Hepatic stellate cell (primary cell): ENCODE measurements around the gene SEMA4G.

Source experiments
- DNase-seq: peaks from one replicate; pipeline ENCODE4 v3.0.0; 2011; ENCODE audit warnings: low spot score

The SEMA4G gene, protein sequence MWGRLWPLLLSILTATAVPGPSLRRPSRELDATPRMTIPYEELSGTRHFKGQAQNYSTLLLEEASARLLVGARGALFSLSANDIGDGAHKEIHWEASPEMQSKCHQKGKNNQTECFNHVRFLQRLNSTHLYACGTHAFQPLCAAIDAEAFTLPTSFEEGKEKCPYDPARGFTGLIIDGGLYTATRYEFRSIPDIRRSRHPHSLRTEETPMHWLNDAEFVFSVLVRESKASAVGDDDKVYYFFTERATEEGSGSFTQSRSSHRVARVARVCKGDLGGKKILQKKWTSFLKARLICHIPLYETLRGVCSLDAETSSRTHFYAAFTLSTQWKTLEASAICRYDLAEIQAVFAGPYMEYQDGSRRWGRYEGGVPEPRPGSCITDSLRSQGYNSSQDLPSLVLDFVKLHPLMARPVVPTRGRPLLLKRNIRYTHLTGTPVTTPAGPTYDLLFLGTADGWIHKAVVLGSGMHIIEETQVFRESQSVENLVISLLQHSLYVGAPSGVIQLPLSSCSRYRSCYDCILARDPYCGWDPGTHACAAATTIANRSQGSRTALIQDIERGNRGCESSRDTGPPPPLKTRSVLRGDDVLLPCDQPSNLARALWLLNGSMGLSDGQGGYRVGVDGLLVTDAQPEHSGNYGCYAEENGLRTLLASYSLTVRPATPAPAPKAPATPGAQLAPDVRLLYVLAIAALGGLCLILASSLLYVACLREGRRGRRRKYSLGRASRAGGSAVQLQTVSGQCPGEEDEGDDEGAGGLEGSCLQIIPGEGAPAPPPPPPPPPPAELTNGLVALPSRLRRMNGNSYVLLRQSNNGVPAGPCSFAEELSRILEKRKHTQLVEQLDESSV

DNA sequence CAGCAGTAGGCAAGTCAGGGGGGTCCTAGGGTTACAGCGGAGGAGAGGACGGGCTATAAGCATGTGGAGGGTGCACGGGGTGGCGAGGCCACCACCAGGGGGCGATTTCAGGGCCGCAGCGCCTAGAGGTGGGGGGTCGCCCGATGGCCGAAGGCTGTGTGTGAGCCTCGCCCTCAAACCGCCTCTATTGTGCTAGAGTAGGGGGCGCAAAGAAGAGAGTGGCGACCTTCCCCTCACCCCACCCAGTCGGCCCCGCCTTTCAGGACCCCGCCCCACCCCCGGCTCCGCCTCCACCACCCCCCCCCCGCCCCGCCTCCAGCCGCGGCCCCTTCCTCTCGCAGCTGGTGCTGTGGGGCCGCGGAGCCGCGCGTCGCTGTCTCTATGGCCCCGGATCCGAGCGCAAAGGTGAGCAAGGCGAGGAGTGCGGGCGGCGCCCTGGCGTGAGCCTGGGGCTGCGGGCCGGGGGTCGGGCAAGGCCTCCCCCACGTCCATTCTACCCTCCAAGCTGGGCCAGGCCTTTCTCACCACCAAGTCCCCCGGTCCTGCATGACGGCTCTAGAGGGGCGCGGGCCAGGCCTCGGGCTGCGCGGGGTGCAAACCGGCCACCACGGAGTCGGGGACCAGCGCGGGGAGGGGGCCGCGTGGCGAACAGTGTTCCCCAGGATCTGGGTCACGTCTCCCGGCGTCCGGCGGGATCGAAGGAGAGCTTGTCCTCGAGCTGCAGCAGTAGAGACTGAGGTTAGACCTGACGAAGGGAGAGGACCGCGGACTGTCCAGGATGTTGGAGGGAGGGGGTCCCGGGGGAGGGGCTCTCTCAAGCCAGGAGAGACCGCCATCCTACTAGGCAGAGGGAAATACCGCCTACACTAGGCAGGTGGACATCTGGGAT lies at the start of gene SEMA4G:
Gene SEMA4G (plus strand): TSS at position 318 of the 889 bp plus-strand sequence. CDS start 3,409 bp downstream, outside the sequence.
- peak; percentile 66 for DNase-seq

DNA sequence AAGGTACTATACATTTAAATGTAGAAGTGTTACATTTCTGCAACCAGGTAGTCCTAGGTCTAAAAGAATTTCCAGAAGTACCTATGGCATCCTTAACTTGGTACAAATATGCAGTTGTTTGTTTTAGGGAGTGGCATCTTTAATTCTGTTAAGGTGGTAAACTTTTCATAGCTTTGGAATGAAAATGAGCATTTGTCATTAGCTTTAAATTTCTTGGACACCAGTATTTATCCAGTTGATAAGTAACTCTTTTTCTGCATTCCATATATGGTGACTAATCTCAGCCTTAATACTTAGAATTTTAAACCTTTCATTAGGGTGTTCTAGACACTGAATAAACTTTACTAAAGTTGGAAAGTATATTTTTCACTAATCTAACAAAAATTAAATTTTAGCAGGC lies 45.7 kb upstream of the SEMA4G start:
- DNase-seq = no peak

DNA sequence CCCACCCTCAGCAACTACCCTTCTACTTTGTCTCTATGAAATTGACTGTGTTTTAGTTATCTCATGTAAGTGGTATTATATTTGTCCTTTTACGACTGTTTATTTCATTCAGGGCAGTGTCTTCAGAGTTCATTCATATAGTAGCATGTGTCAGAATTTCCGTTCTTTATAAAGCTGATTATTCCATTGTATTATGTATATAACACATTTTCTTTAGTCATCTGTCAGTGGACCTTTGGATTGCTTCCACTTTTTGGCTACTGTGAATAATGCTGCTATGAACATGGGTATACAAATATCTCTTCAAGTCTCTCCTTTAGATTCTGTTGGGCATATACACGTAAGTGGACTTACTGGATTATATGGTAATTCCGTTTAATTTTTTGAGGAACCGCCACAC lies 42.0 kb upstream of the SEMA4G start:
- no peak for DNase-seq

DNA sequence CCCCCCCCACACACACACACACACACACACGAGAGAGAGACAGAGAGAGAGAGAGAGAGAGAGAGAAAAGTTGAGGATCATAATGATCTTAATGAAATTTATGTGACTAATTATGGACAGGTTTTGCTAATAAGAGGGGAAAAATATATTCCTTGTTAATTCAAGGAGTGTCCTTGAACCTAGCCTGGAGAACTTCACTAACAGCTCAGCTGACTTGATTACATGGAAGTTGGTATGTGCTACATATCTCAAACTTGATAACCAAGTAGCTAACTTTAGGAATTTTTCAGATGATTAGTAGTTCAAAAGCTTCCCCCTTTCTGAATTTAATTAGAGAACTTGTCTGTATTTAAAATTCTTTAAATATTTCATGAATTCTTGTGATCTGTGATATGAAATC lies 41.3 kb upstream of the SEMA4G start:
- DNase-seq = no peak

DNA sequence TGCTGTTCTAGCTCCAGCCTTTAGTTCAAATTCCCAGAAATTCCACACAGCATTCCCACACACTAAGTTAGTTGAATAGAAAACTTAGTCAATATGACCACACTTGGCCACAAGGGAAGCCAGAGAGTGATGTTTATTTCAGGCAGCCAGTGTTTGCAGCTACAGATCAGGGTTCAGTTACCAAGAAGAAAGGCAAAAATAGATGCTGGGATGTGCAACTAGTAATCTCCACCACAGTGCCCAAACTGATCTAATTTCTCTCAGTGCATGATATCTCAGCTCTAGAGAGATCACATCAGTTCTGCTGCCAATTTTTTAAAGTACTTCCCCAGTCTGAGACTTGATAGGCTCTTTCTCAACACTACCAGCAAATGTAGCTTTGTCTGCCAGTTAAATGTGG lies 38.9 kb upstream of the SEMA4G start:
- DNase-seq = no peak

DNA sequence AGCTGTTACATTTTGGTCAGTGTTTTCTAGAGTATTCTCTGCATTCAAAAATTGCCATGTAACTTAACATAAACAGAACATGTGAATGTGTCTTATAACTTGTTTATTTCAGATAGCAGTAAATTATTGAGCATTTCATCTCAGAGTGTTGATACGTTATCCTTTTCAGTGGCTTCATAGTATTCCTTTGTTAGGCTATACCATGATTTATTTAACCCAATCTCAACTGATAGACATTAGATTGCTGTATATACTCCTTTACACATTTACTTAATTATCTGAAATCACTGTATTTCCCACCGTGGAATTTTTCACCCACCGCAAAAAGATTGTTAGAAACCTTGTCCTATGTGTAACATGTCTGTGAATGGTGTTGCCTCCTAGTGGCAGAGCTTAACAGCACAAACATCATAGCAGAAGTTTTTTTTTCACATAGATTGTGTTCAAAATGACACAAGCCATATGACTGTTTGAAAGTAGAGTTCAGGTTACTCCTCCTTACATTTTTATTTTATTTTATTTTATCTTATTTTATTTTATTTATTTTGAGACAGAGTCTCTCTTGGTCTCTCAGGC lies 35.1 kb upstream of the SEMA4G start:
- DNase-seq = peak; percentile 11

DNA sequence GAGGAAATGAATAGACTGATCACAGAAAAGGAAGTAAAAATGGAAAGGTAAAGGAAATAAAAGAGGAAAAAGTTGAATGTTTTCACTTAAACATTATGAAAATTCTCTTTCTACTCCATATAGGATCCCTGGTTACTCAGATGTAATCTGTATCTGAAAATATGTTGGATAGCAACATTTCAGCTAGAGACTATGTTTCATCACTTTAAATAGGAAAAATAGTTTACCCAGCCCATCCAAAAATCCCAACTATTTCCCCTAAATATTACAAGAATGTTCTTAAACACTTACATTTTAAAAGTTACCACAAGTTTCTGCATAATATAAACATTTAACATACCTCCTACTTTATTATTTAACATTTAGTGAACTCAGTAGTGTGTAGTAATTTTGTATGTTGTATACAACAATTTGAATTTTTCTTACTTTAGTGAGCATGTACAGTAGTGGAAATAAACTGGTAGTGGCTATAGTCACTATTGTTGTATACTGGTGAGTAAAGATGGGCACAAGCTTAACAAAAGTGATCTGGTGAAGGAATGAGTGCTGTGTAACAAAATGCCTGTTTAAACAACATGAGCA lies 29.4 kb upstream of the SEMA4G start:
- DNase-seq = peak; percentile 36

DNA sequence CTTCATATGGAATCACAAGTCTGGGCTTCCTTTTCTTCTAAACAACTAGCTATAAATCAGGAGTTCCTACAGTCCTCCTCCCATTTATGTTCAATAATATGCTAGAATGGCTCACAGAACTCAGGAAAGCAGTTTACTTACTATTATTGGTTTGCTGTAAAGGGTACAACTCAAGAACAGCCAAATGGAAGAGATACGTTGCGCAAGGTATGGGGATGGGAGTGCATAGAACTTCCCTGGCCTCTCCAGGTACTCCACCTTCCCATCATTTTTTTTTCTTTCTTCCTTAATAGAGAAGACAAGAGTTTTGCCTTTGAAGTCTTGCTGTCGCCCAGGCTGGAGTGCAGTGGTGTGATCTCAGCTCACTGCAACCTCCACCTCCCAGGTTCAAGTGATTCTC lies 27.1 kb upstream of the SEMA4G start:
- DNase-seq = no peak

DNA sequence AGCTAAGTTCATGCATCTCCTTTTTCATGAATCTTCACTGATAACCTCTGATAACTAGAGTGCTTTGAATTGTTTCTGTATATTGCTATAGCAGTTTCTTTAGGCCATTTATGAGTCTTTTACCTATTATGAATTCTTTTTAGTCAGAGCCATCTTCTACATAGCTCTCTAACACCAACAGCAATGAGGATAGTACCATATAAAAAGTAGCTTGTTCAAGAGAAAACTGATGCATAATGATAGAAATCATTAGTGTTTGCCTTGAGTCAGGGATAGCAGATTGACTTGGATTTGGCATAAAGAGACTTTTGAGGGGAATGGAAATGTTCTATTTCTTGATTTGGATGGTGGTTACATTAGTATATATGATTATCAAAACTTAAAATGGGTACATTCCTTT lies 25.8 kb upstream of the SEMA4G start:
- no peak for DNase-seq

DNA sequence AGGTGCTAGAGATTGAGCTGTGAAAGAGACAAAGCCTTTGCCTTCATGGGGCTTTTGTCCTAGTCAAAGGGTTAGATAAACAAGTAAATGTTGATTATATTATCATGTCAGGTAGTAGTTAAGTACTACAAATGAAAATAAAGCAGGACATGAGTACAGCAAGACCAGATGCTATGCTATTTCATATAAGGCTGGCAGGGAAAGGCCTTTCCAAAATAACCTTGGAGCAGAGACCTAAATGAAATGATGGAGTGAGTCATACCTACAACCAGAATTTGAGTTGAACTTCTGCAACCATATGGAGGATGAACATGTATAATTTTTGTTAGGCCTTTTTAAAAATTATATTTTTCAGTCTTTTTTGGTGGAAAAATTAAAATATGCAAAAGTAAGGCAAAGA lies 23.6 kb upstream of the SEMA4G start:
- no peak for DNase-seq

DNA sequence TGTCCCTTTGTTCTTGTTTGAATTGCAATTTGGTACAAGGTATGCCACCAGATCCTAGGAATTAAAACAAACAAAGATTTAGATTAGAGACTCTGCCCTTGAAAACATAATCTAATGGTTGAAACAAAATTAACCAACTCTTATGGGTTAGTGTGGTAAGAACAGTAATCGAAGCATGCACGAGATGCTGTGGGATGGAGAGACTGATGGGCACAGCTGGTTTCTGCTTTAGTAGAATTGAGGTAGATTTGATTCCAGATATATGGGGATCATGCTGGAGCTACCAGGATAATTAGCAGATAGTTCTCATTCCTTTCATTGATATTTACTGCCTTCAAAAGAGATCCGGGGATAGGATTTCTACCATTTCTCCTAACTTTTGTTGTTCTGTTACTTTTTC lies 20.4 kb upstream of the SEMA4G start:
- DNase-seq = no peak

DNA sequence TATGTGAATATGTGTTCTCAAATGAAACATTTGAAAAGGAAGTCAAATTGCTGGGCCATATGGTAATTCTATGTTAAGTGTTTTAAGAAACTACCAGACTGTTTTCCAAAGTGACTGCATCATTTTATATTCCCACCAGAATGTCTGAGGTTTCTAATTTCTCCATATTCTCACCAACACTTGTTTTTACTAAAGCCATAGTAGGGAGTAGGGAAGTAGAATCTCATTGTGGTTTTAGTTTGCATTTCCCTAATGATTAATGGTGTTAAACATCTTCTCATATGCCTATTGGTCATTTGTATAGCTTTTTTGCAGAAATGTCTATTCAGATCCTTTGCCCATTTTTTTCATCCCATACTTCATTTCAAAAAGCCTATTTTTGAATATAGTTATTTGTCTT lies 9.1 kb upstream of the SEMA4G start:
- no peak for DNase-seq

DNA sequence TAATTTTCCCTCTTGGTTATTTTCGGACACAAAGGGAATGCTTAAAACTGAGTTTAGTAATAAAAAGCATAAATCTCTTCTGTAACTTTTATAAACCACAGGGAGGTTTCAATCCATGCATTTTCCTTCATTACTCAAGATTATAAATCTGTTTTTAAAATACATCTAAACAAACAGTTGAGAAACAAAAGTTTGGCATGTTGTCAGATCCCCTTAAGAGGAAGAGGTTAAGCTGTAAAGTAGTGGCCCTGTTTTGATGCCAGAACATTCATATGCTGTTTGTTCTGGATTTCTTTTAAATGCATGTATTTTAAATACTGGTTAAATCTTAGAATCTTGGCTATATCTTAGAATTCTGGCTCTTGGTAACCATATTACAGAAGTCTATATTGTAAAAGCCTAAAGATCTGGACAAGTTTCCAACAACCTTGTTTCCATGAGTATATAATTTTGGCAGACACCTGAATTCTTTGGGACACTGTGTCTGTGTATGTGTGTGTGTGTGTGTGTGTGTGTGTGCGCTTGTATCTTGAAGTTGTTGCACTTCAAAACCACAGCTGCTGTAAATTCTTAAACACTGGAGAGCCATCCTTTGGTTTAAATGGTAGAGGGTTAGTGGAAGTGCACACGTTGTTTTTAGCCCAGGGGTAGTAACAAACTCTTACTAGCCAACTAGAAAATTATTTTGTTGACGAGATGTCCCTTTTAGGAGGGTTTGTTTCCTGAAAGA lies 6.8 kb upstream of the SEMA4G start:
- DNase-seq = no peak

DNA sequence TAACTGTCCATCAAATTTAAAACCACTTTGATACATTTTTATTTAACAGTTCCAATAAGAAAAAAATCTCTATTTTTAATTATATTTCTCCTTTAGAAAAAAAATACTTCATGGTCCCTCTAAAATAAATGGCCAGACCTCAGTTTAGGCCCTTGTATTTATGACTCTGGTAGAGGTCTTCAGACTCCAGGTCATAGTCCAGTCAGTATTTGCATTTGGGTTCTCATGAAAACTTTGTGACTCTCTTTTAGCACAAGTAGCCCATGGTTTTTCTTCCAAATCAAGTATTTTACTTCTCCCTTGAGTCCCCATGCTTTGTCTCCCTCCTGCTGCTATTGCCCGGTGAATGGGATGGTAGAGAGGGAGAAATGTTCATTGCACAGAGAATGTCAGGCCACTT lies 5.5 kb upstream of the SEMA4G start:
- DNase-seq = no peak

DNA sequence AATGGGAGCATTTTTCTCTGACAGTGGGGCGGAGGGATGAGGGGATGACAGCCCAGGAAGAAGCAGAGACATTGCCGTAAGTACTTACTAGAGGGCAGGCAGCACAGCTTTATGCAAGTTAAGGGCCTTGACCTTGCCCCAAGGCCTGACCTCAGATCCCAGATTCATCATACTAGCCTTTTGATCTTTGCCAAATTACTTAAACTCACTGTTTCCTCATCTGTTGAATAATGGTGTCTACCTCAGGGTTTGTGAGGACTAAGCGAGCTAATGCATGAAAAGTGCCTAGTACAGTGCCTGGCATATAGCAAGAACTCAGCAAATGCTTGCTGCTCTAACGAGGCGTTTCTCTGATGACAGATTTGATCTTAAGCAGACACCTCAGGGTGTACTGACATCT lies 3.5 kb upstream of the SEMA4G start:
- no peak for DNase-seq

DNA sequence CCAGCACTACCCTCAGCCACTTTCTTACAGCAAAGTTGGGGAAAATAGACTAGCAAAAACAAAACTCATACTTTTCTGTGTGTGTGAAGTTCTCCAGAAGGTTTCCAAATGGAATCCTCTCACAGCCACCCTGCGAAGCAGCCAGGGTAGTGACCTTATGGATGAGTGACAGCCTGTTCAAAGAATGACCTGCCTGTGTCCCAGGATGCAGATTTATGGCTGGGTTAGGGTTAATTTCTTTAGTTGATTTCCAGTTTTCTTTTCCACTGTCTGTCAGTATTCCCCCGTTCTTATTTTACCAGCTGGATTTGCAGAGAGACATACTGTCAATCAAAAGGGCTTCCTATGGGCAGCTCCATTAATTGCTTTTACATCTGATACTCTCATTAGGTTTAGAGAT lies 2.4 kb upstream of the SEMA4G start:
- DNase-seq = no peak

DNA sequence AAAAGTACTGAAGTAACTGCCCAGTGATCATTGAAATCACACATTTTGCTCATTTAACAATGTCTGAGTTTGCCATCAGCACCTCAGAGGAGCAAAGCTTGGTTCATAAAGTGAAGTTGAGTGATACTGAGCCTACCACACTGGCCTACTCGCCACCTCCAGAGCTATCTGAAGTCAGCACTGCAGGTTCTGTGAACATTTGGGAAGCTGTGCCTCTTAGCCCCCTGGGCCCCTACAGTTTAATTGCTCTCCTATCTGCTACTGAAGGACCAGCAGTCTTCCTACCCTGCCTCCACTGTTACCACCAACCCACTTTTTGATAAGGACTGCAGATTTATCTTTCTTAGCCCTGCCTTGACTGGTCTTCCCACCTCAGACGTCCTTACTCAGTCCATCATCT lies 2.0 kb upstream of the SEMA4G start:
- DNase-seq = no peak

DNA sequence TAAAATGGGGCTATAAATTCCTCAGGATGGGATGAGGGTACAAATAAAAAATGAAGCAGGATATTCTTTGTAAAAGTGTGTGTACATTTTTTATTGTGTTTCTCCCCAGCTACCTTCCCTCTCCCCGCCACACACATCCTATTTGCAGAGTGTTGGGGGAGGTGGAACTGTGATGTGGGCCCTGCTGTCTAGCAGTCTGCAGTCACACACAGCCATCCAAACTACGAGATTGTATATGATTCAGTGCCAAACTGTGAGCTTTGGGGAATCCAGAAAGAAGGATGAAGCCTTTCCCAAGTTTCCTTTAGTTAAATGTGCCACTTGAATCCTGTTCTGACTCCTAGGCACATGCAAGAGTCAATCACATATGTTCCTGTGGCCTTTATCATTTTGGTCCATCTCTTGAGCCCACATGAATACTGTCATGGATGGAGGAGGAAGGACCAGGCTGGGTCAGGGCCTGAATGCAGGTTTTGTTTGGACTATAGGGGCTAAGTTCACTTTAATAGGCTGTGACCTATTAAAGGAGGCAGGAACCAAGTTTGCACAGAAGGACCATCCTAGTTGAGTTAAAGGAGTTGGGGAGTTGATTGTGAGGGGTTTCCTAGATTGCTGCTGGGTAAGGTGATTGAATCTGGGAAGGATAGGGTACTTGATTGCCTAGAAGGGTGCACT lies 1.1 kb upstream of the SEMA4G start:
- no peak for DNase-seq

DNA sequence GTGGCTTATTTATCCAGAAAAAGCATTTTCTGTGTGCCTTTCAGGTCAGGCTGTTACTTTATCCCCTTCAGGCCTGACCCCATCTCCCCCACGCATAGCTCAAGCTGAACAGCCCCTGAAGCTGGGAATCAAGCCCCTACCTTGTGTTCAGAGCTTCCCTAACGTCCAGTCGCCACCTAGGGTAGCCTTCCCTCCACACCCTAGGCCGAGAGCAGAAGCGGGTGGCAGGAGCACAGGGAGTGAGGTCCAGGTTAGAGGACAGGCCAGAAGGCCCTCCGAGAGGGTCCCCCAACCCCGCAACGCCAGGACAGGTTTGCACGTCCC lies 479 bp upstream of the SEMA4G start:
- DNase-seq = no peak

DNA sequence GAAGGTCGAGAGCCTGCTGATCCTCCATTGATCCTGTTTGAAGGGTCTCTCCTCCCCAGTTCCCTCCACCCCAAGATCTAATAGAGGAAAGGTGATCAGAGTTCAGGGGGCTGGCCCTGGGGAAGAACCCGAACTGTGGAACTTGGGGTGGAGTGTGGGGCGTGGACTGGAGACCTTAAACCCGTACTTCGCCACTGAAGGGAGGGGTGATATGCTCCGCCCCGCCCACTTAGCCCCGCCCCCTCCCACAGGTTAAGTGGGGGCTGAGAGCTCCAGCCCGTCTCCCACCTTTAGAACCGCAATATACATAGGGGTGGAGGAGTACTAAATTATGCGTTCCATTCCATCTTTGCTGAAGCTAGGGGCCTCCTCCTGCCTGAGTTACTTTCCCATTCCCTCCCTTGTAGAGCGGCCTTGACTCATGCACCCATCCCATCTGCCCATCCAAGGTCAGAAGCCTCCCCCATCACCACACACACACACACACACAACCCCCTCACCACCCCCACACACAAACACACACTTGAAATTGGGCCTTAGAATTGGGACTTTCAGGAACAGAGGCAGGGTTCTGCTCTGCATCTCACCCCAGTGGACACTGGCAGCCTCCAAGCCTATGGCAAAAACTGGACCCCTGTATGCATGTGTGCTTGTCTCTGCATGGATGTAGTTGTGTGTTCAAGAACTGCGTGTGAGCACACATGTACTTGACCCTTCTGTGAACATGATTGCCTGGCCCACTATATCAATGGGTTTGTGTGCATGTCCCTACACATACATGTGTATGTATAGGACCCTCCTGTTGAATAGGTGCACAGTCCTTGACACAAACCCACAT lies 991 bp downstream of the SEMA4G start:
- DNase-seq = no peak
